ENCODE results near the gene ITGA11.

ITGA11 gene

GRCh38 chr15:68466876-68467275, 34.9 kb upstream of the ITGA11 start:
- Histone ChIP-seq H3K36me3 (ENCODE audit: control insufficient read depth, insufficient read depth, low read length) (no peaks in the 10 kb centered on the region), H3K4me3 (ENCODE audit: low read length) (no peak overlapping the region), H3K9ac (ENCODE audit: low read length) (no peak overlapping the region), H3K27ac (ENCODE audit: low read depth, low read length) (no peak overlapping the region), H3K27me3 (ENCODE audit: control insufficient read depth, insufficient read depth, low read length) (no peaks in the 10 kb centered on the region), H3K4me1 (ENCODE audit: control insufficient read depth, insufficient read depth, low read length) (peaks cover 8% of the 10 kb centered on the region)

- Histone ChIP-seq H3K27ac (ENCODE audit: low read depth, low read length) (no peak overlapping the region), H3K9ac (ENCODE audit: low read length) (no peak overlapping the region), H3K4me1 (ENCODE audit: control insufficient read depth, insufficient read depth, low read length) (peaks cover 8% of the 10 kb centered on the region), H3K36me3 (ENCODE audit: control insufficient read depth, insufficient read depth, low read length) (no peaks in the 10 kb centered on the region), H3K27me3 (ENCODE audit: control insufficient read depth, insufficient read depth, low read length) (no peaks in the 10 kb centered on the region), H3K4me3 (ENCODE audit: low read length) (no peak overlapping the region)
These were observed 34.0 kb upstream of the ITGA11 start for GRCh38 chr15:68465861-68466560.

- H3K27ac ChIP-seq (ENCODE audit: low read depth, low read length), result no peak overlapping the region
- H3K9ac ChIP-seq (ENCODE audit: low read length), result no peak overlapping the region
- H3K4me3 ChIP-seq (ENCODE audit: low read length), result no peak overlapping the region
These were observed 32.6 kb upstream of the ITGA11 start for GRCh38 chr15:68464448-68465090.

GRCh38 chr15:68463996-68464395, 32.0 kb upstream of the ITGA11 start:
- Histone ChIP-seq H3K4me3 (ENCODE audit: low read length) (no peak overlapping the region), H3K27ac (ENCODE audit: low read depth, low read length) (no peak overlapping the region), H3K4me1 (ENCODE audit: control insufficient read depth, insufficient read depth, low read length) (no peaks in the 10 kb centered on the region)

More at GRCh38 chr15:68464448-68465090, 32.6 kb upstream of the ITGA11 start:
- H3K4me1 ChIP-seq (ENCODE audit: control insufficient read depth, insufficient read depth, low read length), result peaks cover 3% of the 10 kb centered on the region
- H3K27me3 ChIP-seq (ENCODE audit: control insufficient read depth, insufficient read depth, low read length), result no peaks in the 10 kb centered on the region
- H3K36me3 ChIP-seq (ENCODE audit: control insufficient read depth, insufficient read depth, low read length), result no peaks in the 10 kb centered on the region

GRCh38 chr15:68463444-68463843, 31.5 kb upstream of the ITGA11 start:
- H3K4me3 ChIP-seq (ENCODE audit: low read length), result no peak overlapping the region
- H3K27ac ChIP-seq (ENCODE audit: low read depth, low read length), result no peak overlapping the region
- no peaks in the 10 kb centered on the region for H3K36me3 ChIP-seq (ENCODE audit: control insufficient read depth, insufficient read depth, low read length)
- H3K4me1 ChIP-seq (ENCODE audit: control insufficient read depth, insufficient read depth, low read length), result no peaks in the 10 kb centered on the region
- no peak overlapping the region for H3K9ac ChIP-seq (ENCODE audit: low read length)
- H3K27me3 ChIP-seq (ENCODE audit: control insufficient read depth, insufficient read depth, low read length), result no peaks in the 10 kb centered on the region

More at GRCh38 chr15:68463996-68464395, 32.0 kb upstream of the ITGA11 start:
- Histone ChIP-seq H3K27me3 (ENCODE audit: control insufficient read depth, insufficient read depth, low read length) (no peaks in the 10 kb centered on the region), H3K36me3 (ENCODE audit: control insufficient read depth, insufficient read depth, low read length) (no peaks in the 10 kb centered on the region), H3K9ac (ENCODE audit: low read length) (no peak overlapping the region)

GRCh38 chr15:68460166-68460565, 28.2 kb upstream of the ITGA11 start:
- Histone ChIP-seq H3K36me3 (ENCODE audit: control insufficient read depth, insufficient read depth, low read length) (no peaks in the 10 kb centered on the region), H3K9ac (ENCODE audit: low read length) (no peak overlapping the region), H3K27ac (ENCODE audit: low read depth, low read length) (no peak overlapping the region), H3K4me1 (ENCODE audit: control insufficient read depth, insufficient read depth, low read length) (no peaks in the 10 kb centered on the region), H3K4me3 (ENCODE audit: low read length) (no peak overlapping the region), H3K27me3 (ENCODE audit: control insufficient read depth, insufficient read depth, low read length) (no peaks in the 10 kb centered on the region)

- Histone ChIP-seq H3K4me3 (ENCODE audit: low read length) (no peak overlapping the region), H3K36me3 (ENCODE audit: control insufficient read depth, insufficient read depth, low read length) (no peaks in the 10 kb centered on the region), H3K9ac (ENCODE audit: low read length) (no peak overlapping the region), H3K4me1 (ENCODE audit: control insufficient read depth, insufficient read depth, low read length) (no peaks in the 10 kb centered on the region), H3K27me3 (ENCODE audit: control insufficient read depth, insufficient read depth, low read length) (peaks cover 2% of the 10 kb centered on the region), H3K27ac (ENCODE audit: low read depth, low read length) (no peak overlapping the region)
These were observed 18.2 kb upstream of the ITGA11 start for GRCh38 chr15:68450192-68450591.

- no peak overlapping the region for H3K27ac ChIP-seq (ENCODE audit: low read depth, low read length)
- H3K4me3 ChIP-seq (ENCODE audit: low read length), result no peak overlapping the region
- H3K4me1 ChIP-seq (ENCODE audit: control insufficient read depth, insufficient read depth, low read length), result no peaks in the 10 kb centered on the region
- H3K36me3 ChIP-seq (ENCODE audit: control insufficient read depth, insufficient read depth, low read length), result no peaks in the 10 kb centered on the region
- H3K9ac ChIP-seq (ENCODE audit: low read length), result no peak overlapping the region
- H3K27me3 ChIP-seq (ENCODE audit: control insufficient read depth, insufficient read depth, low read length), result peaks cover 2% of the 10 kb centered on the region
These were observed 17.4 kb upstream of the ITGA11 start for GRCh38 chr15:68449389-68449788.

GRCh38 chr15:68447976-68448755, 16.2 kb upstream of the ITGA11 start:
- Histone ChIP-seq H3K36me3 (ENCODE audit: control insufficient read depth, insufficient read depth, low read length) (no peaks in the 10 kb centered on the region), H3K27ac (ENCODE audit: low read depth, low read length) (no peak overlapping the region), H3K4me1 (ENCODE audit: control insufficient read depth, insufficient read depth, low read length) (no peaks in the 10 kb centered on the region), H3K9ac (ENCODE audit: low read length) (no peak overlapping the region), H3K4me3 (ENCODE audit: low read length) (no peak overlapping the region), H3K27me3 (ENCODE audit: control insufficient read depth, insufficient read depth, low read length) (peaks cover 2% of the 10 kb centered on the region)

- Histone ChIP-seq H3K4me1 (ENCODE audit: control insufficient read depth, insufficient read depth, low read length) (no peaks in the 10 kb centered on the region), H3K36me3 (ENCODE audit: control insufficient read depth, insufficient read depth, low read length) (no peaks in the 10 kb centered on the region), H3K9ac (ENCODE audit: low read length) (no peak overlapping the region), H3K27me3 (ENCODE audit: control insufficient read depth, insufficient read depth, low read length) (peaks cover 2% of the 10 kb centered on the region), H3K27ac (ENCODE audit: low read depth, low read length) (no peak overlapping the region), H3K4me3 (ENCODE audit: low read length) (no peak overlapping the region)
These were observed 15.2 kb upstream of the ITGA11 start for GRCh38 chr15:68447209-68447608.

- Histone ChIP-seq H3K4me1 (ENCODE audit: control insufficient read depth, insufficient read depth, low read length) (no peaks in the 10 kb centered on the region), H3K27me3 (ENCODE audit: control insufficient read depth, insufficient read depth, low read length) (peaks cover 2% of the 10 kb centered on the region), H3K27ac (ENCODE audit: low read depth, low read length) (no peak overlapping the region), H3K4me3 (ENCODE audit: low read length) (no peak overlapping the region), H3K9ac (ENCODE audit: low read length) (no peak overlapping the region), H3K36me3 (ENCODE audit: control insufficient read depth, insufficient read depth, low read length) (no peaks in the 10 kb centered on the region)
These were observed 13.4 kb upstream of the ITGA11 start for GRCh38 chr15:68445351-68445750.

GRCh38 chr15:68444336-68444735, 12.4 kb upstream of the ITGA11 start:
- Histone ChIP-seq H3K27me3 (ENCODE audit: control insufficient read depth, insufficient read depth, low read length) (peaks cover under 1% of the 10 kb centered on the region), H3K9ac (ENCODE audit: low read length) (no peak overlapping the region), H3K27ac (ENCODE audit: low read depth, low read length) (no peak overlapping the region), H3K4me1 (ENCODE audit: control insufficient read depth, insufficient read depth, low read length) (no peaks in the 10 kb centered on the region), H3K4me3 (ENCODE audit: low read length) (no peak overlapping the region), H3K36me3 (ENCODE audit: control insufficient read depth, insufficient read depth, low read length) (no peaks in the 10 kb centered on the region)

Data from rectal smooth muscle tissue (tissue), 1 donor.